ENCODE measurements around the gene RUFY1. TPM values are rescaled to one million over a fixed set of nuclear protein-coding genes. Genes with fewer than 3 reads are reported as not detected.
A peak's percentile ranks its signal among the peaks of the same experiment; 100 is the strongest.
"Not testable (repeated sequence)": the region's sequence is repeated elsewhere in the genome, so short reads cannot be mapped to it uniquely, and the experiment has no call there.

The RUFY1 gene, protein sequence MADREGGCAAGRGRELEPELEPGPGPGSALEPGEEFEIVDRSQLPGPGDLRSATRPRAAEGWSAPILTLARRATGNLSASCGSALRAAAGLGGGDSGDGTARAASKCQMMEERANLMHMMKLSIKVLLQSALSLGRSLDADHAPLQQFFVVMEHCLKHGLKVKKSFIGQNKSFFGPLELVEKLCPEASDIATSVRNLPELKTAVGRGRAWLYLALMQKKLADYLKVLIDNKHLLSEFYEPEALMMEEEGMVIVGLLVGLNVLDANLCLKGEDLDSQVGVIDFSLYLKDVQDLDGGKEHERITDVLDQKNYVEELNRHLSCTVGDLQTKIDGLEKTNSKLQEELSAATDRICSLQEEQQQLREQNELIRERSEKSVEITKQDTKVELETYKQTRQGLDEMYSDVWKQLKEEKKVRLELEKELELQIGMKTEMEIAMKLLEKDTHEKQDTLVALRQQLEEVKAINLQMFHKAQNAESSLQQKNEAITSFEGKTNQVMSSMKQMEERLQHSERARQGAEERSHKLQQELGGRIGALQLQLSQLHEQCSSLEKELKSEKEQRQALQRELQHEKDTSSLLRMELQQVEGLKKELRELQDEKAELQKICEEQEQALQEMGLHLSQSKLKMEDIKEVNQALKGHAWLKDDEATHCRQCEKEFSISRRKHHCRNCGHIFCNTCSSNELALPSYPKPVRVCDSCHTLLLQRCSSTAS
- total RNA-seq (2014; rRNA removed; shearing (Covaris generic)) = 15.7 and 21.8 TPM in 2 replicates
- 9.9 and 13.5 TPM in 2 replicates for polyA plus RNA-seq (2015; cell fraction: cytosol; rRNA removed)
- polyA plus RNA-seq (2015; cell fraction: nucleus; rRNA removed) = 22.6 and 37.5 TPM in 2 replicates

- in situ Hi-C loops (cut with HindIII; ENCODE audit: low pct_unique_long_range_greater_than_20kb, low sequenced_read_pairs) = no loop called here
- peak; percentile 68 for DNase-seq (ENCODE audit: low read depth, low spot score)
Observed at GRCh38 chr5:179550511-179551342, at the start of gene RUFY1. Gene RUFY1 (plus strand): TSS chr5:179550554. CDS start chr5:179550570, 16 bp downstream.

DNA sequence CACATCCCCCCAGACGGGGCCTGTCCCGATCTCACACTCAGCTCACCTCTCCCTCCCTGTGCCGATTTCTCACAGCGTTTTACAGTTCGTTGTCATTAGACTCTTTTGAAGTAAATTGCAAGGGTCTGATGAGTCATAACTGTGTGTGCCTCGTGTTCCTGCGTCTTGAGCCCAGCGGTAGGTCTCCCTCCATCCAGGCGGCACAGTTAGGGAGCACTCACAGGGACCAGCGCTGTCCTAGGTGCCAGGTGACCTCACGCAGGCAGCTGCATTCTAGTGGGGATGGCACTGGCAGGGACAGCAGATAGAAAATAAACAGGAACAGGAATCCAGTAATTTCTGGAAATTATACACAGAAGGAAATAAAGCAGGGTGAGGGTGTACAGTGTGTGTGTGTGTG is 48.4 kb upstream of the RUFY1 start:
- DNase-seq (ENCODE audit: low read depth, low spot score); in situ Hi-C loops (cut with HindIII; ENCODE audit: low pct_unique_long_range_greater_than_20kb, low sequenced_read_pairs): not testable (repeated sequence)

- DNase-seq (ENCODE audit: low read depth, low spot score); in situ Hi-C loops (cut with HindIII; ENCODE audit: low pct_unique_long_range_greater_than_20kb, low sequenced_read_pairs): not testable (repeated sequence)
Observed at GRCh38 chr5:179502420-179502819, 47.9 kb upstream of the RUFY1 start.

- DNase-seq (ENCODE audit: low read depth, low spot score) = no peak
- in situ Hi-C loops (cut with HindIII; ENCODE audit: low pct_unique_long_range_greater_than_20kb, low sequenced_read_pairs) = no loop called here
Observed at GRCh38 chr5:179504191-179504590, 46.2 kb upstream of the RUFY1 start.

DNA sequence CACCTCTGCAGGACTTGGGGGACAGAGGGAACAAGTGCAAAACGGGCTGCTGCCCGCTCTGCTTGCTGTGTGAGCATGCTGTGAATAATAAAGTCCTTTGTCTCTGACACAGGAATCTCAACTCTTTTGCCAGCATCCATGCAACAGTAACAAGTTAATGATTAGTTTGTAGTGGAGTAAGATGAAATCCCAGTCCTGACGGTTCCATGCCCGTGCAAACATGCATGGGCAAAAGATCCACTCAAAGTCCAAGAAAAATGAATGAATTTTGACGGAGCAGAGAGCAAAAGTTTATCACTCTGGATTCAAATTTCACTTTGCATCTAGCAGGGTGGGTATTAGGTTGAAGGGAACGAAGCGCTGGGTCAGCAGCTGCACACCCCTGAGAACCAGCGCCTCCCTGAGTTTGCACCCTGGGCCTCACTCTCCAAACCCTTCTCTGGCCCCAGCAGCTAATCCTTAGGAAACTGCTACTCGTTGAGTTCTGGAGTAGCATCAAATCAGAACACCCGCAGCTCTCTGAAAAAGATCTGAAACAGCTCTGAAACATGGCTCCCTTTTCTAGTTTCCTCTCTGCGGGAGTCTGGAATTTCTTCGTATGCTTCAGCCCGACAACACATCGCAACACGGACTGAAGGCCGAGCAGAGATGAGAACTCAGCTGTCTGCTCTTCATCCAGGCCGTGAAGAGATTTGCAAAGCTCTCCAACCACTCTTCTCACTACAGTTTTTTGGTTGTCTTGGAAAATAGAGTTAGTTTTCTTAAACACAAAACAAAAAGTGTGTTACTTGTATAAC is 45.6 kb upstream of the RUFY1 start:
- no peak for DNase-seq (ENCODE audit: low read depth, low spot score)
- in situ Hi-C loops (cut with HindIII; ENCODE audit: low pct_unique_long_range_greater_than_20kb, low sequenced_read_pairs) = no loop called here

DNA sequence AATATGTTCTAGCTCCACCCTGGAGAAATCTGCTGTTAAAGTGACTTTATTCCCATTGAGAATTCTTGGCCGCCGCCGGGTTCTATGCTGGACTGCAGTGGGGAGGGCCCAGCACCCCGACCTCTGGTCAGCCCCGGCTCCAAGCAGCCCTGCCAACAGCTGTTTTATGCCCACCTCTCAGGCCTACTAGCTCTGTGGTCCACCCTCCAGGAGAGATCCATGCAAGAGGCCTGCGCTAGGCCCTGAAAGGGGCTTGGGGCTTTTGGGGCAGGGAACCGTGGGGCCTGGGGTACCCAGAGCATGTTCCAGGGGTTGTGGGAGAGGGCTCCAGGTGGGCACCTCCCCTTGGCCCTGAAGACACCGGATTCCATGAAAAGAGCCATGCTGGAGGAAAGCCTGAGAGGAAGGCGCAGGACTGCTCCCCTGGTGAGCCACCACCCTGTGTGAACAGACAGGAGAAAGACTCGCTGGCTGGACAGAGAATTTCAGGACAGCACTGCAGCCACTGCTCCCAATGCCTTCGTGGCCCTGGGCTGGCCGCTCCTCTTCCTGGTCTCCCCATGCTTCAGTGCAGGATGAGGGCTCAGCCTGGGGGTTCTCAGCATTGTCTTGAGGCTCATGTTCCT is 44.6 kb upstream of the RUFY1 start:
- no peak for DNase-seq (ENCODE audit: low read depth, low spot score)
- in situ Hi-C loops (cut with HindIII; ENCODE audit: low pct_unique_long_range_greater_than_20kb, low sequenced_read_pairs) = no loop called here

GRCh38 chr5:179509239-179509638 is 41.1 kb upstream of the RUFY1 start:
- in situ Hi-C loops (cut with HindIII; ENCODE audit: low pct_unique_long_range_greater_than_20kb, low sequenced_read_pairs) = no loop called here
- no peak for DNase-seq (ENCODE audit: low read depth, low spot score)

GRCh38 chr5:179509845-179510244 is 40.5 kb upstream of the RUFY1 start:
- DNase-seq (ENCODE audit: low read depth, low spot score) = no peak
- in situ Hi-C loops (cut with HindIII; ENCODE audit: low pct_unique_long_range_greater_than_20kb, low sequenced_read_pairs) = no loop called here

GRCh38 chr5:179512452-179513000 is 37.8 kb upstream of the RUFY1 start:
- in situ Hi-C loops (cut with HindIII; ENCODE audit: low pct_unique_long_range_greater_than_20kb, low sequenced_read_pairs) = no loop called here
- DNase-seq (ENCODE audit: low read depth, low spot score) = no peak

DNA sequence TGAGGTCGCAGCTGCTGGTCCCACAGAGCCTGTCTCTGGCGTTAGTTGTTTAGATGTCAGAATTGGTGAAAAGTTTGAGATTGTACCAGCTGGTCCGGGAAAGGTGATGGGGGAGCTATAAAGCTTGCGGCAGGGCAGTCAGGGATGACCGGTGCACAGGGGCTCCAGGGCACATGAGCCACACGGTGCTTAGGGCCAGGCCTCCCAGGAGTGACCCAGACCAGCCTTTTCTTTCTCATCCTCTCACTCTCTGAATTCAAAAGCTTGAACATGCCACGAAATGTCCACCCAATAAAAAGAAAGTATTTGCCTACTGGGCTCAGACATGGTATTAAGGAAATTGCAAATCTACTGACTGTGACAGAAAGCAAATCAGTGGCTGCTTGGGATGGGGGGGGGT is 34.9 kb upstream of the RUFY1 start:
- in situ Hi-C loops (cut with HindIII; ENCODE audit: low pct_unique_long_range_greater_than_20kb, low sequenced_read_pairs); DNase-seq (ENCODE audit: low read depth, low spot score): not testable (repeated sequence)

DNA sequence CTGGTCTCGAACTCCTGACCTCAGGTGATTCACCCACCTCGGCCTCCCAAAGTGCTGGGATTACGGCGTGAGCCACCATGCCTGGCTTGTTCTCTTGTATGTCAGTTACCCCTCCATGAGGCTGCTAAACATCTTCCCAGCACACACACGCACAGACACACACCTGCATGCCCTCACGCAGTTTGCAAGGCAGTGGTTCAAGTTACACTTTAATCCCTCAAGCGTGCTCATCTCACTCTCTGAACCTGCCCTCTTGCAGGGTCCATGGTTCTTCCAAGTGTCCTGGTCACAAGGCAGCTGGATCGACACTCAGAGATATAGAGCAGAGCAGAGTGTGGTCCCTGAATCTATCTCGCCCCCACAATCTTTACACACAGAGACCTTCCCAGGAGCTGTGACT is 34.1 kb upstream of the RUFY1 start:
- DNase-seq (ENCODE audit: low read depth, low spot score) = no peak
- in situ Hi-C loops (cut with HindIII; ENCODE audit: low pct_unique_long_range_greater_than_20kb, low sequenced_read_pairs) = no loop called here

- DNase-seq (ENCODE audit: low read depth, low spot score); in situ Hi-C loops (cut with HindIII; ENCODE audit: low pct_unique_long_range_greater_than_20kb, low sequenced_read_pairs): not testable (repeated sequence)
Observed at GRCh38 chr5:179517746-179518145, 32.6 kb upstream of the RUFY1 start.

DNA sequence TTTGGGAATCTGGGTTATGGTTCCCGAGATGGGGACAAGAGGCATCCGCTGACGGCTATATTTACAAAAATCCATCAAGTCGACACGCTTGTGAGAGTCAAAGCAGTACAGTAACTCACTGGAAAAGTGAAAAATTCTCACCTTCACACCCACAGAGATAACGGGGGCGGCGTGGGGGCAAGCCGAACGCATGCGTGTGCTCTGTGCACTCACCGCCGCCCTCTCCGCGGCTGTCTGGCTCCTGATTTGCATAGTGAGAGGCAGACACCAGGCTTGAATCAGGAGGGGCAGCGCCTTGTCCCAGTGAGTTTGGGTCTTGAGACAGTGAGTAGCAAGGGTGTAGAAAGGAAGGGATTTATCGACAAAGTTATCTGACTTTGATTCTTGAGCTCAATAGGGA is 32.0 kb upstream of the RUFY1 start:
- in situ Hi-C loops (cut with HindIII; ENCODE audit: low pct_unique_long_range_greater_than_20kb, low sequenced_read_pairs); DNase-seq (ENCODE audit: low read depth, low spot score): not testable (repeated sequence)

- in situ Hi-C loops (cut with HindIII; ENCODE audit: low pct_unique_long_range_greater_than_20kb, low sequenced_read_pairs) = not testable (repeated sequence)
Observed at GRCh38 chr5:179519416-179520070, 30.8 kb upstream of the RUFY1 start.

DNA sequence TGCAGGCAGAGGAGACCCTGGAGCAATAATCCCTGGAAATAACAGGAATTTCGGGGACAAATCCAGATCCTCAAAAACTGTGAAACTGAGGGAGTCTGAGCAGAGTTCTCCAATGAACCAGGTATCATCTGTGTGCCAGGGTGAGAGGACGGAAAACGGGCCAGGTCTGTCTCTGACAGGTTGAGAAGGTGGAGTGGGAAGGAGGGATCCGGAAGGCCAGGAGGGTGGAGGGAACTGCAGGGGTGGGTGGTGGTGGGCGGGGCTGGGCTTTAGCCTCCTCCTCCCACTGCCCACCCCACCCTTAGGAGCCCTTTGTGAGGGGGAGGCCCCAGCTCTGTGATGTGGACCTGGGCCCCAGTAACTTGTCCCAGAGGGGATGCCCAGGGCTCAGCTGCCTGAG is 28.2 kb upstream of the RUFY1 start:
- in situ Hi-C loops (cut with HindIII; ENCODE audit: low pct_unique_long_range_greater_than_20kb, low sequenced_read_pairs); DNase-seq (ENCODE audit: low read depth, low spot score): not testable (repeated sequence)

More at GRCh38 chr5:179519416-179520070, 30.8 kb upstream of the RUFY1 start:
- not testable (repeated sequence) for DNase-seq (ENCODE audit: low read depth, low spot score)

DNA sequence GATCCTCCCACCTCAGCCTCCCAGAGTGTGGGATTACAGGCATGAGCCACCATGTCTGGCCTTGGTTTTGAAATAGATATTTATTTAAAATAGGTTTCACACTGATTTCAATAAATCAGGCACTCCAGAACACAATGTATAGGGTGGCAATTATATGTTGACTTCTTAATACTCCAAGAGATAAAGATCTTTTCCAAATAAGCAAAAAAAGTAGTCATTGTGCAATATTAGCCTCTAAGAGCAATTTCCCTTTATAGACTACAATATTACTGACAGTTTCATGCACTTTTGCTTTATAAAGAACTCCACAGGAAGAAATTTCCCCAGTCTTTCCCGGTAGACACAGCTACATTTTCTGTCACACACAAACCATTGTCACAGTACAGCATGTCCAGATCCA is 23.4 kb upstream of the RUFY1 start:
- DNase-seq (ENCODE audit: low read depth, low spot score) = no peak
- in situ Hi-C loops (cut with HindIII; ENCODE audit: low pct_unique_long_range_greater_than_20kb, low sequenced_read_pairs) = no loop called here

Data from SK-MEL-5 (cell line).